CD1c-positive myeloid dendritic cell (primary cell): Measurements from ENCODE around the gene SOAT2.
"Not testable (repeated sequence)": the region's sequence is repeated elsewhere in the genome, so short reads cannot be mapped to it uniquely, and the experiment has no call there.

Experiments
- DNase-seq: peaks from one replicate; pipeline ENCODE4 v3.0.0-alpha.2; 2016; ENCODE audit errors: extremely low spot score

SOAT2 gene

DNA sequence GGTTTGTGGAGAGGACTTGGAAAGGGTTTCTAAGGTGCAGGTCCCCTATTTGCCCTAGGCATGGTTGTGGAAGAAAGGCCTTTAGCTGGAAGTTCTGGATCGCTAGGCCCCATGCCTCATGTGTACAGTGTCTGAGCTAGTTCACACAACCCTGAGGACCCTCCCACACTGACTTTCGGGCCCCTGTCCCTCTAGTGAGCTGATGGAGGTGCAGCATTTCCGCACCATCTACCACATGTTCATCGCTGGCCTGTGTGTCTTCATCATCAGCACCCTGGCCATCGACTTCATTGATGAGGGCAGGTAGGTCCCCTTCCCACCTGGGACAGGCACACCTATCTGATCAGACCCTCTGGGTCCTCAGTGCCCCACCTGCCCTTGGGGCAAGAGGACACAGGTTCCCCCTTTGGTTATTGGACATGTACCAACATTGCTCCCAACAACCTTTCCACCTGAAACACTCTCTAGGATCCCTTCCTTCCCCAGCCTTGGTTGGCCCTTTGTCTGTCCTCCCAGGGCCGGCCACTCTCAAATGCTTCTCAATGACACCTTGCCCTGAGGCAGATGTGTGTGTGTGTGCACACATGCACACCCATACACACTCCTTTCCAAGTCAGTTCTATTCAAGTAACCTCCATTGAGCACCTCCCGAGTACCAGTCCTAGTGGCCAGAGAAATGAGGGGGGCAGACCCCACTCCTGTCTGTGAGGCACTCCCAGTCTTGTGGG is 2.6 kb downstream of the SOAT2 start:
- no peak for DNase-seq

DNA sequence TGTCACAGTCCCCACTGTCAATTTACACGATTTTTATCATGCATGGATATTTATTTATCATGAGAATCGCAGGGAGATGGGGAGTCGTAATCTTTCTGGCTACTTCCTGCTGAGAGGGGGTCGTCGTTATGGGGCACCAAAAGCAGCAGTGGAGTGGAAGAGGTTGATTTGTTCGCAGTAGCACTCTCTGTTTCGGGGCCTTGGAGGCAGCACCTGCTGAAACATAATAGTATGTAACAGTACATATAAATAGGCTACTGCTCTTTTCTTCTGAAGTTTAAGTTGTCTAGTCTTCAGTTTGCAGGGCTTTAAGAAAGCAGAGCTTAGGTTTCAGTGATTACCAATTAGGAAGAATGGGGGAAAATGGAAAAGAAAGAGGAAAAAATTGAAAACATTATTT is 3.8 kb downstream of the SOAT2 start:
- DNase-seq: no peak

DNA sequence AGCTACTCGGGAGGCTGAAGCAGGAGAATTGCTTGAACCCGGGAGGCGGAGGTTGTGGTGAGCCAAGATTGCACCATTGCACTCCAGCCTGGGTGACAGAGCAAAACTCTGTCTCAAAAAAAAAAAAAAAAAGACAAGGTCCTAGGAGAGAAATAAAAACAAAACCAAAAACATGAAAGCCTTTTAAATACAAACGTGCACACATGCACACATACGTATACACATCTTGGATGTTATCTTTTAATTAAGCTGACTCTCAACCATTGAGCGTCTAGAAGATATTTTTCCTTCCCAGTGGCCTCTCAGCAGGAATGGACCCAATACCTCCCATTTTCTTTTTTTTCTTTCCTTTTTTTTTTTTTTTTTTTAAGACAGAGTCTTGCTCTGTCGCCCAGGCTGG is 9.1 kb downstream of the SOAT2 start:
- DNase-seq: not testable (repeated sequence)

DNA sequence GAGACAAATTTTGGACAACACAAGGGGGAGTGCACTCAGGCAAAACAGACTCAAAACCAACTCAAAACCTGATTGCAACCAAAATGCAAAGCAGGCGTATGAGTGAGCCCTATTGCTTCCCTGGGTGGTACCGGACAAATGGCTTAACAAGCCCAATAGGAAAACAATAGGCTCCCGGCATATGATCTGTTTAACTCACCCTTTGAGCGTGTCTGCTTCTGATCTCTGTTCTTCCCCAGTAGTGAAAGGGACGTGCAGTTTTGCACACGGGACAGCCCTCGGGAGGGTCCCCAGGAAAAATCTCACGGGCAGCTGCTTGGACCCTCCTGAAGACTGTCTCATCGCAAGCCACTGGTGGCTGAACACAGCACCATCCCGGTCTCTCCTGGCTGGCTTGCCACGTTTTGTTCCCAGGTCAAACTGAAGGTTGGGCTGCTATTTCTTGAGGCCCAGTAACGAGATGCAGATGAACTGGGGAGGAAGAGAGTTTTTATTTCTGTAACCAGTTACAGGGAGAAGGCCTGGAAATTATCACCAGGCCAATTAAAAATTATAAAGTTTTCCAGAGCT is 9.9 kb downstream of the SOAT2 start:
- DNase-seq: no peak

DNA sequence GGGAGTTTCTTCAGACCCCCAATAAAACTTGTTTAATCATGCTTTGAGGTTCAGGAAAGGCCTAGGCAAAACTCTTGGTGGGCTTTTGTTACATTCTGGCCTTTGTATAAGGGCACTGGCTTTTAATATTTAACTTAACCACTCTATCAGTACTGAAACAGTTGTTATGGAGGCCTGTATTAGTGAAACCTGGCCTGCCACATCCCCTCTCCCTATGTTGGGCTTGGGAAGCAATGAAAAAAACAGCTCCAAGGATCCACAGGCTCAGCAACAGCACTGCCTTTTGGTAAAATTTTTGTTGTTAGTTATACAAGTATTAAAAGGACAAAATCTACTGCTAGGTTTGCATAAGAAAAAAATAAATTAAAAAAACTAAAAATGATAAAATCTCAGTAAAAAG is 10.7 kb downstream of the SOAT2 start:
- no peak for DNase-seq

DNA sequence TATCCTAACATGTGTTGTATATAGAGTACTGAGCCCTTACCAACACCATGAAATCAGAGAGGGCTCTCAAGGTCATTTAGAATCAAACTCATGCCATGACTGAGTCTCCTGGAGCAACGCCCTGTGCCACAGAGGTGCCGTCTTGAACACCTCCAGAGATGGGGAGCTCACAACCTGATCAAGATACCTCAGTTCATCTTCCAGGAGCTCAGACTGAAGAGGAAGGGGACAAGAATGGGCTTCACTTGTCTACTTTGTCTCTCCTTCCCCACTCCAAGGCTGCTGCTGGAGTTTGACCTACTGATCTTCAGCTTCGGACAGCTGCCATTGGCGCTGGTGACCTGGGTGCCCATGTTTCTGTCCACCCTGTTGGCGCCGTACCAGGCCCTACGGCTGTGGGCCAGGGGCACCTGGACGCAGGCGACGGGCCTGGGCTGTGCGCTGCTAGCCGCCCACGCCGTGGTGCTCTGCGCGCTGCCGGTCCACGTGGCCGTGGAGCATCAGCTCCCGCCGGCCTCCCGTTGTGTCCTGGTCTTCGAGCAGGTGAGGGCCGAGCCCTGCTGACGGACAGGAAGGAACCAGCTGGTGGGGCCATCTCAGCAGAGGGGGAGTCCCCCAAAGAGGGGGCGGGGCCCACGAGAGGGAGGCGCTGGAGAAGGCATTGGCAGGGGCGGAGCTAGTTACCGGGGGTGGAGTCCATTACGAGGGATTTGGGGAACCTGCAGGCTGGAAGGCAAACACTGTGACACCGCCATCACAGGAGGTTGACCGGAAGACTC is 12.0 kb downstream of the SOAT2 start:
- no peak for DNase-seq

DNA sequence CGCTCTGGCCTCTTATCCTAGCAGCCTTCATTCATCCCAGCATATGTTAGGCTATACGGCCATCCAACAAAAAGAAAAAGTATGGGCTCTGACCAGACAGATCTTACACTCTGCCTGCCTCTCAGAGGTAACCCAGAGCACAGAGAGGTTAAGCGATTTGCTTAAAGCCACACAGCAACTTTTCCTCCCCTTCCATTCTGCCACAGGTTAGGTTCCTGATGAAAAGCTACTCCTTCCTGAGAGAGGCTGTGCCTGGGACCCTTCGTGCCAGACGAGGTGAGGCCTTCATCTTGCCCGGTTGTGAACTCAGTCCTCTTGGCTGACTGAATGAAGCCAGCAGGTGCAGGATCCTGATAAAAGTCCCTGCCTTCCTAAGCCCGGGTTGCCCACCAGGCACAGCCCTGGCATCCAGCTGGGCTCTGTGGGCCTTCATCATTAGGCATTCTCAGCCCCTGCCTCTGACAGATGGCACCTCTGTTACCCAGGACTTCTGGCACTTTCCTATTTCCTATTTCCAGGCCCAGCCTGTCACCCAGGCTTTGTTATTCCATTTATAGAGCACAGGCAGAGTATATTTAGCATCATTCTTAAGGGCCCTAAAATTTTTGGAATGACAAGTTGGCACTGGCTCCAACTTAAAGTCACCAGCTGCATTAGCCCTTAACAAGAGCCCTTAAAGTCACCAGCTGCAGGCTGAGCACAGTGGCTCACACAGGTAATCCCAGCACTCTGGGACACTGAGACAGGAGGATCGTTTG is 12.8 kb downstream of the SOAT2 start:
- no peak for DNase-seq

DNA sequence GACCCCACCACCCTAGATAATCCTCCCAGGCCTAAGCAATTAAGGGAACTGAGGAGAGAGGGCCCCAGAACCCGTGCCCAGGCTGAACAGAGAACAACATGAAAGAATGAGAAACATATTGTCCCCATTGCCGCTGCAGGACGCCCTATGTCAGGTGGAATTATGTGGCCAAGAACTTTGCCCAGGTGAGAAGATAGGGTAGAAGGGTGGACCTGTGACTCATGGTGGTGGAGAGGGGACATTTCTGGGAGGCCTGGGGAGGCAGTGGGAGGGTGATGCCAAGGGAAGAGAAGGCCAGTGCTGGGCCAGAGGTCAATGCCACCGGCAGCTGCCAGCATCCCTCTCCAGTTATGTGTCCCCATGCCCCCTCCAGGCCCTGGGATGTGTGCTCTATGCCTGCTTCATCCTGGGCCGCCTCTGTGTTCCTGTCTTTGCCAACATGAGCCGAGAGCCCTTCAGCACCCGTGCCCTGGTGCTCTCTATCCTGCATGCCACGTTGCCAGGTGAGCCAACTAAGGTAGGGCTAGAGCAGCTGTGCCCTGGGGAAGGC is 15.5 kb downstream of the SOAT2 start:
- DNase-seq: no peak

DNA sequence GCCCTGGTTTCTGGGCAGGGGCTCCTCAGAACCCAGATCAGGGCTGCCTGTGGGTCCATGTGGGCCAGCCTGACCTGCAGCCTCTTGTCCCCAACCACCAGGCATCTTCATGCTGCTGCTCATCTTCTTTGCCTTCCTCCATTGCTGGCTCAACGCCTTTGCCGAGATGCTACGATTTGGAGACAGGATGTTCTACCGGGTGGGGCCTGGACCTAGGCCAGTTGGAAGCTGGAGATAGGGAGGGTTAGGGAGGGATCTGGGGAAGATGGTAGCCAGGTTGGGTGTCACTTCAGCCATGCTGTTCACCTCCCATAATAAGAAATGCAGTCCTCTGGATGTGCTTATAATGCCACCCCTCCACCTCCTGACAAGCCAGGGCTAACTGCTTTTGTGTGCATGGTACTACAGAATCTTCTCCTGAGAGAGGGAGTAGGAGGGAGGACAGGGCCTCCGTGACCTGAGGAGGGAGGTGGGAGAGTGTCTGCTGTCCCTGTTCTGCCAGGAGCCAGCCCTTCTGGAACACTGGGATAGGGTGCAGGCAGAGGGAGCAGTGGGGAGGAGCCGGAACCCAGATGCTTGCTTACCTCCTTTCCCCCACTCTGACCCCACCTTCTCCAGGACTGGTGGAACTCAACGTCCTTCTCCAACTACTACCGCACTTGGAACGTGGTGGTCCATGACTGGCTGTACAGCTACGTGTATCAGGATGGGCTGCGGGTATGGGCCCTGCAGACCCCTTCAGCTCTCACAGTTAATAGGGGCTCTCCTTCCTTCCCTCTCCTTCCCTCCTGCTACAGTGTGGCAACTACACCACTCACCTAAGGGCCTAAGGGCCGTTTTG is 17.6 kb downstream of the SOAT2 start:
- no peak for DNase-seq

DNA sequence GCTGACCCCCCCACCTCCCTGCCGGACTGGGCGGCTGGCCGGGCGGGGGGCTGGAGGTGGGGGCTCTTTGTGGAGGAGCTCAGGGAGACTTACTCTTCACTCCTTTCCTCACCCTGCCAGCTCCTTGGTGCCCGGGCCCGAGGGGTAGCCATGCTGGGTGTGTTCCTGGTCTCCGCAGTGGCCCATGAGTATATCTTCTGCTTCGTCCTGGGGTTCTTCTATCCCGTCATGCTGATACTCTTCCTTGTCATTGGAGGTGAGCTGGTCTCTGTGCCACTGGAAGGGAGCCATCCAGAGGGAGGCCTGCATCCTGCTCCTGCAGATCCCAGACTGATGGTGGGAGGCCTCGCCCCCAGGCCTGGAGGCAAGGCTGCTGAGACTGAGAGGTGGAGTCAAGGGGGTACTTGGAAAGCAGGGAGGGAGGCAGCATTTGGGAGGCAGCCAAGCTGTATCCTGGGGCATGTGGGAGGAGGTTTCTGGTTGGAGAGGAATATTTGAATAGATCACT is 19.7 kb downstream of the SOAT2 start:
- no peak for DNase-seq

DNA sequence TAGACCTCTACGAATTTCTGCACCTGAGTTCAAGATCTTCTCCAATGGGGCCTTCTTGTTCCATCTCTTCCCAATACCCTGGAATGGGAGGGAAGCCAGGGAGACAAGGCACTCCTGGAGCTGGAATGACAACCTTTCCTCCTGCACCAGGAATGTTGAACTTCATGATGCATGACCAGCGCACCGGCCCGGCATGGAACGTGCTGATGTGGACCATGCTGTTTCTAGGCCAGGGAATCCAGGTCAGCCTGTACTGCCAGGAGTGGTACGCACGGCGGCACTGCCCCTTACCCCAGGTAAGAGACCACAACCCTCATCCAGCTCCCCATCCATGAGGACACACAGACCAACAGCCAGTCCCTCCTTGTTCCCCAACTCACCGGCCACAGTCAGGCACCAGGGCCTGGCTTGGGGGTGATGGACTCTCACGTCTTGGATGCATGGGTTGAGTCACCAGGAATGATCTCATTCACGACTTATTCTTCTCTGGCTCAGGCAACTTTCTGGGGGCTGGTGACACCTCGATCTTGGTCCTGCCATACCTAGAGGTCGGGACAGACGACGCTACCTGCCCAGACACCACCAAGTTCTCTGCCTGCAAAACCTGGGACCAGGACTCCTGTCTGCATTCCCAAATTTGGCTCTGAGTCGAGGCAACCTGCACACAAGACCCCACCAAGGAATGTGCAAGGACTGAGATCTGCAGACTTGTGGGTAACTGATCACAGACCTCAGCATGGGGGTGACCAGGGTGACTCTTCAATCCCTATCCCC is 20.5 kb downstream of the SOAT2 start:
- no peak for DNase-seq

DNA sequence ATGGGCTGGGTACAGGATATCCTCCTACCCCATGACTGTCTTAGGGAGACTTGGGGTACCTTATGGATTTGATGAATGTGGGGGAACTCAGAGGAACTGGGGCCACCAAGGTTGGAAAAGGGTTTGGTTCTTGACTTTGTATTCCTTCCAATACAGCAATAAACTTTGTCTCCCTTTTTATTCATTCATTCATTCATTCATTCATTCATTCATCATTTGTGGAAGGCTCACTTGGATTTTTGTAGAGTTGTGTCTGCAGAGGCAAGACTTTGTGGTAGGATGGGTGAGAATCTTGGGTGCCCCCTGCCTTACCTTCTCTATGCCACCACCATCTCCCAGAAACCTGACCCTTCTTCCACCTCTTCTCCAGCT is 21.1 kb downstream of the SOAT2 start:
- DNase-seq: no peak

DNA sequence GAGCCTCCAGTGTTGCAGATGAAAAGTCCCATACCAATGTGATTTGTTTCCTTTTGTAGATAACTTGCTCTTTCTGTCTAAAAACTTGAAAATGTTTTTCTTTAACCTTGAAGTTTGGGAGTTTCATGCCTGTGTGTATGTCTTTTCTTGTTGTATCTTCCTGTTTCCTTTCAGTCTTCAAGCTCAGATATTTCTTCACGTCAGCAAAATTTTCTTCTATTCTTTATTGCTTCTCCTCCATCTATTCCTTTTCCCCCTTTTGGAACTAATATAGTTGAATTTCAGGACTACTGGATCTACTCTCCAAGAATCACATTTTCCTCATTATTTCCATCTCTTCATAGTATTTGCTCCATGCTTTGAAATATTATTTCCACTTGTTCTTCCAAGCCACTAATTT is 23.9 kb downstream of the SOAT2 start:
- DNase-seq: no peak

DNA sequence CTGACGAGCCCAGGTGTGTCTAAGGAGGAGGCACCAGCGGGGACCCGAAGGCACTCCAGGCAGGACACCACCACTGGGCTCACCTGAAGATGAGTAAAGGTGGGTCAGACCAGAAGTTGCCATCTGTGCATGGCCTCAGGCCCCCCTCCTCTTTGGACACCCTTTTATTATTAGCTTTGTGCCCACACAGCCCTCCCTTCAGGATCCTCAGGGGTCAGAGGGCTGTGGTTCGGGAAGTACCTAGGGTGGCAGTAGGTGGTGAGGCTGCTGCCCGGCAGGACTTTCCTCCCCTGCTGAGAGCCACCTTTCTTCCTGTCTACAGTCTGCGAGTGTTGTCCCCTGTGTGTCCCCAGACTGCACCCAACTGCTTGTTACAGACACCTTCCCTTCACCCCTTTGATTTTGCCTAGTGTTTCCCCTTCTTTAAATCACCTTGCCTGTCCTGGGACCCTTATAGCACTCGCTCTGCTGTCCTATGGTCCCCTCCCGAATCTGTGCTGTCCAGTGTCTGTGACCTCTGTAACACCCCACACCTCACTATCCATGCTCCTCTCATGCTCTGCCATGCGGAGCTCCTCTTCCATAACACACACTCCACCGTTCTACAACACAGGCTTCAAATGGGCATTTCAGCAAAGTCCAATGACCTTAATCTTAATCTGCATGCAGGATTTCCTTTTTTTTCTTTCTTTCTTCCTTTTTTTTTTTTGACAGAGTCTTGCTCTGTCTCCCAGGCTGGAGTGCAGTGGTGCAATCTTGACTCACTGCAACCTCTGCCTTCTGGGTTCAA is 25.7 kb downstream of the SOAT2 start:
- DNase-seq: no peak

DNA sequence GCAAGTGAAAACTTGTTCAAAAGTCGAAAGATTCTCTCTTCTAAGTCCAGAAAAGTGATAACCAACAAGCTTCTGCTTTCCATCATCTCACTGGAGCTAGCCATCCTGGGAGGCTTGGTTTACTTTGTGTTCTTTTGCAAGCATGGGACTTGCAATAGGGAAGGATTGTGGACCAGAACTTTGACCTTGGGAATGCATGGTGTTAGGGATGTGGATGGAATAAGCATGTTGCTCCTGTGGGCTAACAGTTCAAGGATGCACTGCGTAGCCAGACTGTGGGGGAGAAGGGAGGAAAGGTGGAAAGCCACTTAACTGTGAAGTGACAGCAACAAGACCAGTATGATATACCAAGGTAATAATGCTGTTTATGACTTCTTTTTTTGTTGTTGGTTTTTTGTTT is 28.6 kb downstream of the SOAT2 start:
- no peak for DNase-seq

DNA sequence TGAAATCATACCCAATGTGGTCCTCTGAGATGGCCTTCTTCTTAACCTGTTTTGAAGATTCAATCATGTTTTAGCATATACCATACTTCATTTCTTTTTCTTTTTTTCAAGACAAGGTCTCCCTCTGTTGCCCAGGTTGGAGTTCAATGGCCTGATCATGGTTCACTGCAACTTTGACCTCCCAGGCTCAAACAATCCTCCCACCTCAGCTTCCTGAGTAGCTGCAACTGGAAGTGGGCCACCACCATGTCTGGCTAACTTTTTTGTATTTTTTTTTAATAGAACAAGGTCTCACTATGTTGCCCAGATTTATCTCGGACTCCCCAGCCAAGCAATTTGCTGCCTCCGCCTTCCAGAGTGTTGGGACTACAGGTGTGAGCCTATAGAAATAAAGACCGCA is 30.4 kb downstream of the SOAT2 start:
- DNase-seq: no peak

DNA sequence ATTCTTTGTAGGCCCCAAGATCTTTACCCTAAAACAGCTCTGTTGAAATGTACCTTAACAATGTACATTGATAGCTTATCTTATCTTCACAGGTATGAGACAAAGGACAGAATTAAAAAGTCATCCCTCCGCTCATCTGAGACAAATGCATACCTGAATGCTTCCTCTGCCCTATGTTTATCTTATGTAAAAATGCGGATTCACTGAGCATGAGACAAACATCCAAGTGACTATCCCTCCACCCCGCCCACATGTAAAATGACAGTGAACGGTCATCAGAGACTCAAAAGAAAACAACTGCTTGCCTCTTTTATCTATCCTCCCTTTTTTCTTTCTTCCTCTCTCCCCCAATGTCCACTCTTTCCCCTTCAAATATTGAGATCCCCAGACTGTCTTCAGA is 40.1 kb downstream of the SOAT2 start:
- DNase-seq: no peak

DNA sequence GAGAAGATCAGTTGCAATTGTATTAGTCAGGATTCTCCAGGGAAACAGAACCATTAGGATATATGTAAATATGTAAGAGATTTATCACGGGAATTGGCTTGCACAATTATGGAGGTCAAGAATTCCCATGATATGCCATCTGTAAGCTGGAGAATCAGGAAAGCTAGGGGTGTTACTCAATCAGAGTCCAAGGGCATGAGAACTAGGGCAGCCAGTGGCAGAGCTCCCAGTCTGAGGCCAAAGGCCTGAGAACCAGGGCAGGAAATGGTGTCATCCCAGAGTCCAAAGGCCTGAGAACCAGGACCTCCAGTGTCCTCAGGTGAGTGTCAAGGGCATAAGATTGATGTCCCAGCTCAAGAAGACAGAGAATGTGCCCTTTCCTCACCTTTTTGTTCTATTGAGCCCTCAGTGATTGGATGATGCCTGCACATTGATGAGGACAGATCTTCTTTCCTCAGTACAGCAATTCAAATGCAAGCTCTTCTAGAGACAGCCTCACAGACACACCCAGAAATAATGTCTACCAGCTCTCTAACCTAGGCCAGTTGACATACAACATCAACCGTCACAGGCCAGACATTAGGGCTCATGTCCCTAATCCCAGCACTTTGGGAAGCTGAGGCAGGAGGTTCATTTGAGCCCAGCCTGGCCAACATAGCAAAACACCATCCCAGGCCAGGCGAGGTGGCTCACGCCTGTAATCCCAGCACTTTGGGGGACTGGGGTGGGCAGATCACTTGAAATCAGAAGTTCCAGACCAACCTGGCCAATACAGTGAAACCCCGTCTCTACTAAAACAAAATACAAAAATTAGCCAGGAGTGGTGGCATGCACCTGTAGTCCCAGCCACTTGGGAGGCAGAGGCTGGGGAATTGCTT is 42.3 kb downstream of the SOAT2 start:
- DNase-seq: no peak
